Ishikawa (cell line): Measurements from ENCODE around the gene ASTN2.

Source experiments
- CEBPB ChIP-seq: IDR thresholded peaks from 2 replicates; pipeline ENCODE4 v1.6.1; 2012
- CREB1 ChIP-seq: IDR thresholded peaks from 2 replicates; pipeline ENCODE4 v1.6.1; 2012; ENCODE audit warnings: low read depth
- EGR1 ChIP-seq: IDR thresholded peaks from 2 replicates; pipeline ENCODE4 v1.6.1; 2012
- EP300 ChIP-seq: IDR thresholded peaks from 2 replicates; pipeline ENCODE4 v1.6.1; 2012; ENCODE audit warnings: borderline replicate concordance
- FOXM1 ChIP-seq: IDR thresholded peaks from 2 replicates; pipeline ENCODE4 v1.6.1; 2012; ENCODE audit warnings: low read depth, borderline replicate concordance
- NFIC ChIP-seq: IDR thresholded peaks from 2 replicates; pipeline ENCODE4 v1.6.1; 2012
- RAD21 ChIP-seq: IDR thresholded peaks from 2 replicates; pipeline ENCODE4 v1.6.1; 2012; ENCODE audit warnings: low read depth
- REST ChIP-seq: IDR thresholded peaks from 2 replicates; pipeline ENCODE4 v1.6.1; 2012; ENCODE audit warnings: low read depth, mild to moderate bottlenecking
- TAF1 ChIP-seq: IDR thresholded peaks from 2 replicates; pipeline ENCODE4 v1.6.1; 2012; ENCODE audit warnings: low read depth, mild to moderate bottlenecking
- TCF12 ChIP-seq: IDR thresholded peaks from 2 replicates; pipeline ENCODE4 v1.6.1; 2012; ENCODE audit warnings: low read depth
- TEAD4 ChIP-seq: IDR thresholded peaks from 2 replicates; pipeline ENCODE4 v1.6.1; 2012
- YY1 ChIP-seq: IDR thresholded peaks from 2 replicates; pipeline ENCODE4 v1.6.1; 2012; ENCODE audit warnings: low read depth
- ZBTB7A ChIP-seq: IDR thresholded peaks from 2 replicates; pipeline ENCODE4 v1.6.1; 2012; ENCODE audit warnings: low read depth
- TF ChIP-seq, protein P1 (sequence below): IDR thresholded peaks from 2 replicates; pipeline ENCODE4 v1.6.1; 2012
- TF ChIP-seq, protein P2 (sequence below): IDR thresholded peaks from 2 replicates; pipeline ENCODE4 v1.6.1; 2012

ASTN2 gene

DNA sequence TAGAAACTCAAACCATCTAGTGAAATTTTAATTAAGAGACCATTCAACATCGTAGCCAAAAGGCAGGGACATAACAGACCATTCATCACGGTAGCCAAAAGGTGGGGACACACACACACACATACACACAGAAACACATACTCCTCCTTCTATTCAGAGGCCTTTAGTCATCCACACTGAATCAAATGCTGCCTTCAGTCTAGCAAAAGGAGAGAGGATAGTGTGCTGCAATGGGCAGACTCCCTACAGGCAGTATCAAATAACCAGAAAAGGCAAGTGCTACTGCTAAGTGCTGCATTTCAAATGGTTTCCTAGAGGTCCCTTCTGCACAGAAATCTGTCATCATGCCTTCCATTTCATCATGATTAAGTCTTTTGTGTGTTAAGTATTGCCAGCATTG, 423.8 kb downstream of the ASTN2 start:
- no peak for TF ChIP-seq TEAD4

DNA sequence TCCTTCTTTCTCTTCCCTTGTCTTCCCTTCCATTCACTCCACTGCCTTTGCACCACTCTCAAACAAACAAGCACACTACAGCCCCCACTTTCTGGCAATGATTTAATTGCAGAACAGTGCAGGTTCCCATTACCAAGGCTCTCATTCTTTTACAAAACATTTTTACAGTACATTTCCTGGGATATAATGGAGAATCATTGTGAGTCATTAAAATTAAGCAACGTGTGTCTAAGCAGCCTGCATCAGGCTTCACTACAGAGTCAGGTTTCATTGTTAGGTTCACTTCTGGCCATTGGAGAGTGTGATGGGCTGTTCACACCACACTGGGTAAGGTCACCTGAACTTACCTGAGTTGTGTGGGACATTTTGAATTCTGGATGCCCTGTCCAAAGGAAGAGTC, 424.3 kb downstream of the ASTN2 start:
- TF ChIP-seq REST (no peak), EGR1 (no peak), YY1 (no peak), EP300 (no peak), NFIC (no peak), TCF12 (no peak), TAF1 (no peak), ZBTB7A (no peak), TEAD4 (no peak), CEBPB (no peak), CREB1 (no peak), RAD21 (no peak)
- TF ChIP-seq, protein P1, sequence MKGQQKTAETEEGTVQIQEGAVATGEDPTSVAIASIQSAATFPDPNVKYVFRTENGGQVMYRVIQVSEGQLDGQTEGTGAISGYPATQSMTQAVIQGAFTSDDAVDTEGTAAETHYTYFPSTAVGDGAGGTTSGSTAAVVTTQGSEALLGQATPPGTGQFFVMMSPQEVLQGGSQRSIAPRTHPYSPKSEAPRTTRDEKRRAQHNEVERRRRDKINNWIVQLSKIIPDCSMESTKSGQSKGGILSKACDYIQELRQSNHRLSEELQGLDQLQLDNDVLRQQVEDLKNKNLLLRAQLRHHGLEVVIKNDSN = no peak

DNA sequence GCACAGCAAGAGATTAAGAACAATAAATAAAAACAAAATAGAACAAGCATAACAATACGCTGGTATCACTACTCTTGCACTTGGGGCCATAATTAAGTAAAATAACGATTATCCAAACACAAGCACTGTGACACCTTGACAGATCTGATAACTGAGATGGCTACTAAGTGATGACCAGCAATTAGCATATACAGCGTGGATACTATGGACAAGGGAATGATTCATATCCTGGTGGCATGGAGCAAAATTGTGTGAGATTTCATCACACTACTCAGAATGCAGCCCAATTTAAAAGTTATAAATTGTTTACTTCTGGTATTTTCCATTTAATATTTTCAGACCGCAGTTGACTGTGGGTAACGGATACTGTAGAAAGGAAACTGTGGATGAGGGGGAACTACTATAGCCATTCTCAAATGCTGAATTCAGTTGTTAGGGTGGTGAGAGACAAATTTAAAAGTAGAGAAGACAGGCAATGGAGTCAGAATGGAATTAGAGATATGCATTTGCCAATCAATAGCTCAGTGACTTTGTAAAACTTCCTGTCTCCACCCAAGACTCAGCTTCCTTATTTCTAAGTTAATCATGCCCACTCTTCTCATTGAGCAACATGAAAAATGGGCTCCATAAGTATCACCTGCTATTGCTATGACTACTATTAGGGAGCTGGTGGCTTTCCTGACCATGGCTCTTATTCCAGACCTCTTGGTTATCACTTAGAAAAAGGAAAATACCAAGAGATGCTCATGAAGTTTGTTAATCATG, 427.0 kb downstream of the ASTN2 start:
- TF ChIP-seq FOXM1 (no peak), TCF12 (no peak), NFIC (no peak), EGR1 (no peak), REST (no peak), TAF1 (no peak), CREB1 (no peak)
- TF ChIP-seq, protein P2, sequence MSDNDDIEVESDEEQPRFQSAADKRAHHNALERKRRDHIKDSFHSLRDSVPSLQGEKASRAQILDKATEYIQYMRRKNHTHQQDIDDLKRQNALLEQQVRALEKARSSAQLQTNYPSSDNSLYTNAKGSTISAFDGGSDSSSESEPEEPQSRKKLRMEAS = no peak
- TF ChIP-seq, protein P1 = no peak

DNA sequence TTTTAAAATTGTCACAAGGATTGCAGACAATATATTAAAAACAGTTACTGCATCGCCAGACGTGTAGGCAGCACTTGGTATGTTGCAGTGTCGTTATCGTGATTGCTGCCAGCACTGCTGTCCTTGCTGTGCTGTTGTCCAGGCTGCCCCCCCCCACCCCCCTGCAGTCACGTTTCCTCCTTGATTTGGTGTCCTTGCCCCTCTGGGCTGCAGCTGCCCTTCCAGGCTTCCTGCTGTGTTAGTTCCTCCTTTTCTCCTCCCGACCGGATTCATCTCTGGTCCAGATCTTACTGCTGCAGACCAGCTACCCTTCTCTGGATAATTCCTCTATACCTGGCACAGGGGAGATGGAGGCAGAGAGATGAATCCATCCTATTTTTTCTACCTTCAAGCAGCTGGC, 428.8 kb downstream of the ASTN2 start:
- TF ChIP-seq TCF12 = no peak
- no peak for TF ChIP-seq NFIC
- TF ChIP-seq CEBPB = no peak
- TF ChIP-seq TEAD4 = no peak
- no peak for TF ChIP-seq REST
- TF ChIP-seq EGR1 = no peak
- TF ChIP-seq, protein P2 = no peak
- no peak for TF ChIP-seq ZBTB7A
- TF ChIP-seq RAD21 = no peak

- TF ChIP-seq TCF12 = no peak
- no peak for TF ChIP-seq ZBTB7A
- TF ChIP-seq RAD21 = no peak
- no peak for TF ChIP-seq NFIC
- TF ChIP-seq, protein P2 = no peak
- no peak for TF ChIP-seq TEAD4
- no peak for TF ChIP-seq EGR1
- no peak for TF ChIP-seq CEBPB
- no peak for TF ChIP-seq EP300
- TF ChIP-seq CREB1 = no peak
- no peak for TF ChIP-seq FOXM1
- no peak for TF ChIP-seq YY1
Observed at GRCh38 chr9:116985596-116985995, 429.3 kb downstream of the ASTN2 start.
